Renal cortex interstitium (tissue), 15 donors: ENCODE data around the gene GBP6. TPM values are rescaled to one million over a fixed set of nuclear protein-coding genes. Genes with fewer than 3 reads are reported as not detected.
A peak's percentile ranks its signal among the peaks of the same experiment; 100 is the strongest.
"Not testable (repeated sequence)": the region's sequence is repeated elsewhere in the genome, so short reads cannot be mapped to it uniquely, and the experiment has no call there.

Experiments
- DNase-seq, 11 donors: peaks; one replicate each; pipeline ENCODE4 v3.0.0-alpha.2; 2013; ENCODE audit warnings: low read depth in 9 of 11, low spot score in 4 of 11; ENCODE audit errors: extremely low read depth in 1 of 11
- long read RNA-seq, 16 experiments: transcript quantifications; one replicate each; lab custom pipeline, GENCODE V29; 2026
- polyA plus RNA-seq, 3 donors: library from polyadenylated mRNA; unstranded; fragments of 120-200 nt; gene quantifications; one replicate each; pipeline ENCODE4 v1.2.1, GENCODE V29; 2013; ENCODE audit not compliant: insufficient read length in 3 of 3

The GBP6 gene, protein sequence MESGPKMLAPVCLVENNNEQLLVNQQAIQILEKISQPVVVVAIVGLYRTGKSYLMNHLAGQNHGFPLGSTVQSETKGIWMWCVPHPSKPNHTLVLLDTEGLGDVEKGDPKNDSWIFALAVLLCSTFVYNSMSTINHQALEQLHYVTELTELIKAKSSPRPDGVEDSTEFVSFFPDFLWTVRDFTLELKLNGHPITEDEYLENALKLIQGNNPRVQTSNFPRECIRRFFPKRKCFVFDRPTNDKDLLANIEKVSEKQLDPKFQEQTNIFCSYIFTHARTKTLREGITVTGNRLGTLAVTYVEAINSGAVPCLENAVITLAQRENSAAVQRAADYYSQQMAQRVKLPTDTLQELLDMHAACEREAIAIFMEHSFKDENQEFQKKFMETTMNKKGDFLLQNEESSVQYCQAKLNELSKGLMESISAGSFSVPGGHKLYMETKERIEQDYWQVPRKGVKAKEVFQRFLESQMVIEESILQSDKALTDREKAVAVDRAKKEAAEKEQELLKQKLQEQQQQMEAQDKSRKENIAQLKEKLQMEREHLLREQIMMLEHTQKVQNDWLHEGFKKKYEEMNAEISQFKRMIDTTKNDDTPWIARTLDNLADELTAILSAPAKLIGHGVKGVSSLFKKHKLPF
- polyA plus RNA-seq, result under 1 TPM in 2 of 3 donors, not detected in 1; 0.06 to 0.08 TPM
- long read RNA-seq, donor 1, result 0 reads
- long read RNA-seq, donor 2, result 0 reads
- long read RNA-seq, donor 3, result 0 reads
- long read RNA-seq, donor 4, result 0 reads
- long read RNA-seq, donor 5, result 0 reads
- long read RNA-seq, donor 6, partial matches to known transcripts, result 5 of 5 reads
- long read RNA-seq, donor 6, other reads (novel, unspliced or antisense), result 0 of 5 reads
- long read RNA-seq, donor 7, result 0 reads
- long read RNA-seq, donor 8, result 0 reads
- long read RNA-seq, donor 9, result 0 reads
- long read RNA-seq, donor 10, result 0 reads
- long read RNA-seq, donor 11, result 0 reads
- long read RNA-seq, donor 12, result 0 reads
- long read RNA-seq, donor 13, result 0 reads
- long read RNA-seq, donor 14, result 0 reads
- long read RNA-seq, donor 15, result 0 reads
- long read RNA-seq, donor 16, result 0 reads

DNA sequence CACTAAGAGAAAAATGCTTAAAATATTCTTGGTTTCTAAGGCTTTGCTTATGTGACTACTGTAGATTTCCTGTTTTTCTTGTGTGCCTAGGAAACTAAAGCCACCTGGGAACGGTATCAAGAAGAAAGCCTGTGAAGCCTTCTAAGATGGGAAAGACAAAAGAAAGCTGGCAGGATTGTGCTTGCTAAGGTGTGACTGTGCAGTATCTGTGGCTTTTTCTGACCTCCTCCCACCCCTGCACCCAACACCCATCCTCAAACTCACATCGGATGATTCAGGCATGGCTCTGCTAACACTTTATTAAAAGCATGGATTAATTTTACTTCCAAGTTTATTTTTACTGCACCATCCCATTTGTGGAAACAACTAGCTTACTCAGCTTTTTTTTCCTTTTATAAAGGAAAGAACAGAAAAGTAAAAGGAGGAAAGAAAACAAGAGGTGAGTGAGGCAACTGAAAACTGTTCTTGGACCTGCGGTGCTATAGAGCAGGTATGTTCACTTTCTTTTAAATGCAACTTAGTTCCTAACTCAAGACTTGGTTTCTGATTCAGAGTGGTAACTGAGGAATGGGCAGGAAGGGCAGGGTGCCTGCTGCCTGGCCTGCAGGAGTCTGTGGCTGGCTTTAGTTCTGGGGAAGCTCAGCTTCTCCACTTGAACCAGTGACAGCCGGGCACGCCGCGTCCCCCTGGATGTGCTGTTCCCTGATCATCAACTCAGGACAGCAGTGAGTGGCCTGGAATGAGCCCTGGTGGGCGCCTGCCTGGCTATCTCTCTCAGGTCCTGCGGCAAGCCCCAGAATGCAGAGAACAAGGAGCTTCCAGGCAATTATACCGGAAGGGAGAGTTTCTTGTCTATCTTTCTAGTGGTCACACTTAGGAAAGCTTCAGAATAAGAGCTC, at the start of gene GBP6:
GBP6 (plus strand) TSS at position 422 of the 899 bp plus-strand sequence. CDS start 4,493 bp downstream, outside the sequence.
- peak in 1 of 11 donors; percentile 4 for DNase-seq

DNA sequence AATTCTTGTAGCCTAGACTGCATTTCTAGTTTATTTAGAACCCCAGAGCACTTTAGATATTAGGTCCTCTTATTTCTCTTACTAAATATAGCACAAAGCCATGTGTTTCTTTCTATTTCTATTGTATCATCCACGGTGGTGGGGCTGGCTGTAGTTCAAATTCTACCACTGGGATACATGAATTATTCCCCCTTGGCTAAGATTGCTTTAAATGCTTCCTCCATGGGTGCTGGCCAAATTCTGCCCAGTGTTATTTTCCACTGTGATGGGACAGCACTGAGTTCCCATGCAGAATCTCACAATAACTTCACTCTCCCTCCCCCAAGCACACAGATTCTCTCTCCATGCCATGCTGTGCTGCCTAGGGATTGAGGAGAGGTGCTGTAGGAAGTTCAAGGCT, 41.5 kb upstream of the GBP6 start:
- DNase-seq, result no peak

- DNase-seq, result no peak
These were observed 32.0 kb upstream of the GBP6 start for GRCh38 chr1:89331890-89332289.

DNA sequence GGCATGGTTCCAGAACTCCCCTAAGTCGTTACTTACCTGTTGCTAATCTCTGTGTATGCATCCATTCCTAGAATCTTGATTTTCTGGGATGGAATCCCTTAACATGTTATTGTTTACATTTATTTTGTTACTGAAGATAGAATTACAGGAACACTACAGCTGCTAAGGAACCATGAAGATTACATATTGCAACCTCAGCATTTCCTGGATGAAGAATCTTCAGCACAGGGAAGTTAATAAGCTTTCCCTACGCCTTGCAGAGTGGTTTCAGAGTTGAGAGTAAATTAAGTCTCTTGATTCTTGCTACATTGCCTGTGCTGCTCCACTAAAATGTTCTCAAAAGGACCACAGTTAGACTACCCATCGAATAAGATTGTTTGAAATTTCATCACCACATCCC, 31.4 kb upstream of the GBP6 start:
- DNase-seq, result no peak

DNA sequence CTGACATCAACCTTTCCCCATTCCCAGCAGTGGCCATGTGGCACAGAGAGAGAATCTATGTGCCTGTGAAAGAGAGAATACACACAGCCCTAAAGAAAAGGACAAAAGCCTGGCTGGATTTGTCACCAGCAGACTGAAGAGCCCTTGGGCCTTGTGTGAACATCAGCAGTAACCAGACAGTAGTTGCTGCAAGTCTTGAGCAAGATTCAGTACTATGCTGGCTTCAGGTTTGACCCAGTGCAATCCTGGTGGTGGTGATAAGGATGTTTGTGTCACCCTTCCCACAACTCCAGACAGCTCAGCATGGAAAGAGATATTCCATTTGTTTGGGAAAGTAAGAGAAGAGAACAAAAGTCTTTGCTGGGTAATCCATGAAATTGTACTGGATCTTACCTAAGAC, 28.4 kb upstream of the GBP6 start:
- DNase-seq, result no peak

DNA sequence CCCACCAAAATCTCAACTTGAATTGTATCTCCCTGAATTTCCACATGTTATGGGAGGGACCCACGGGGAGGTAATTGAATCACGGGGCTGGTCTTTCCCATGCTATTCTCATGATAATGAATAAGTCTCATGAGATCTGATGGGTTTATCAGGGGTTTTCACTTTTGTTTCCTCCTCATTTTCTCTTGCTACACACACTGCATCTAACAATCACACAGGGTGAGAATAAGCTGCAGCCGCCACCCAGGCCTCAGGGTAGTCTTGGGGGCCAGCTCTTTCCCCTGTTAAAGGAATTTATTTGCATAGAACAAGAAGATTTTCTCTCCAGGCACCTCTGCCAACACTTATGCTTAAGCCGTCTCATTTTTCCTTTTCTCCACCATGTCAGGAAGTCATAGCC, 26.0 kb upstream of the GBP6 start:
- DNase-seq, result no peak

DNA sequence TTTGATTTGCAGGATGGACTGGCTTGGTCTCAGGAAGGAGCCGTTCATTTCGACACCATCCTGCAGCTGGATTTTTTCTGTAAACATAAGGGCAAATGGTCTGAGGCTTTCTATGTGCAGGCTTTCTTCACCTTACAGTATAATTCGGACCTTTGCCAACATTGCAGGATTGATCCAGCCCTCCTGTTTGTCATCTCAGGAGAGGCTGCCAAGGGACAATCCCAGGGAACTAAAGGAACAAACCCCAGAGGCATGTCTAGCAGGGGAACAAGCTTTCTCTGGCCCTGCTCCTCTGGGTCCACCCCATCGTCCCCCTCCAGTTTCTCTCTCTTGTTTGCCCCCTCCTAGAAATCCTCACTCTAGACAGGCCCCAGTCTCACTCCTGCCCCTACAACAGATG, 24.8 kb upstream of the GBP6 start:
- no peak for DNase-seq

DNA sequence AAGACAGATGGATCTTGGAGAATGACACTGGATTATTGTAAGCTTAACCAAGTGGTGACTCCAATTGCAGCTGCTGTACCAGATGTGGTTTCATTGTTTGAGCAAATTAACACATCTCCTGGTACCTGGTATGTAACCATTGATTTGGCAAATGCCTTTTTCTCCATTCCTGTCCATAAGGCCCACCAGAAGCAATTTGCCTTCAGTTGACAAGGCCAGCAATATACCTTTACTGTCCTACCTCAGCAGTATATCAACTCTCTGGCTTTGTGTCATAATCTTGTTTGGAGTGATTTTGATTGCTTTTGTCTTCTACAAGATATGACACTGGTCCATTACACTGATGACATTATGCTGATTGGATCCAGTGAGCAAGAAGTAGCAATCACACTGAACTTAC, 18.4 kb upstream of the GBP6 start:
- not testable (repeated sequence) for DNase-seq

DNA sequence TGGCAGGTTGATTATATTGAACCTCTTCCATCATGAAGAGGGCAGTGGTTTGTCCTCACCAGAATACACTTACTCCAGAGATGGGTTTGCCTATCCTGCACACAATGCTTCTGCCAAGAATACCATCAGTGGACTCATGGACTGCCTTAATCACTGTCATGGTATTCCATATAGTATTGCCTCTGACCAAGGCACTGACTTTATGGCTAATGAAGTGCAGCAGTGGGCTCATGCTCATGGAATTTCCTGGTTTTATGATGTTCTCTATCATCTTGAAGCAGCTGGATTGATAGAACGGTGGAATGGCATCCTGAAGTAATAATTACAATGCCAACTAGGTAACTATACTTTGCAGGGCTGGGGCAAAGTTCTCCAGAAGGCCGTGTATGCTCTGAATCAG, 16.6 kb upstream of the GBP6 start:
- no peak for DNase-seq

DNA sequence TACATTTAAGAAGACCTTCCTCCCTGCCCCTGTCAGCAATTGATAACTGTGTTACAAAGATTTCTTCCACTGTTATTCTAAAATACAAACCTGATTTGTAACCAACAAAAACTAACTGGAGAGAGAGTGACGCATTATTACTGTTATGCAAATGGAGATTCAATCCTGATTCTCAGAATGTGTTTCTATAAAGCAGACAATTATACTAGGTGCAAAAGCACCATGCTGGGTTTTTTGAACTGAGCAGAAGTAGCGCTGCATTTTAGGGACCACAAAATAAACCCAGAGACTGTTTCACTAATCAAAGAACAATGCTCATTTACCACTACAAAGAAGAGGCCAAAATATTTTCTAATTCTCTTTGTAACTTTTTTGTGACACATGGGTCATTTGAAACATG, 13.6 kb upstream of the GBP6 start:
- DNase-seq, result no peak

- no peak for DNase-seq
These were observed 12.1 kb upstream of the GBP6 start for GRCh38 chr1:89351597-89352311.

DNA sequence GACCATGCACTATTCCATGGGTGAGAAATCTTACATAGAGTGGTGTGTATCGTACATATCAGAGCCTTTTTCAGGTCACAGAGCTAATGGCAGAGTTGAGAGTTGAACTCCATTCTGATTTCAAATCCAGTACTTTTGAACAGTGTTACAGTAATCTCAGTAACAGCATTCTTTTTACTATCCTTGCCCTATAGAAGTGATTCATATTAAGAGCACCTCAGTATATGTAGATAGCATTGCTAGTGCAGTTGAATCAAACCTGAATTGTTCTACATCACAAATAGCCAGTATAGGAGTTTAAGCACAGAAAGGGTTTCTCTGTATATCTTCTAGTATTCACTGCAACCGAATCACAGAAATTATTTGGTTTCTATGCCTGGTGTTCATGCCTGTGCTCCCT, 11.4 kb upstream of the GBP6 start:
- DNase-seq, result no peak

DNA sequence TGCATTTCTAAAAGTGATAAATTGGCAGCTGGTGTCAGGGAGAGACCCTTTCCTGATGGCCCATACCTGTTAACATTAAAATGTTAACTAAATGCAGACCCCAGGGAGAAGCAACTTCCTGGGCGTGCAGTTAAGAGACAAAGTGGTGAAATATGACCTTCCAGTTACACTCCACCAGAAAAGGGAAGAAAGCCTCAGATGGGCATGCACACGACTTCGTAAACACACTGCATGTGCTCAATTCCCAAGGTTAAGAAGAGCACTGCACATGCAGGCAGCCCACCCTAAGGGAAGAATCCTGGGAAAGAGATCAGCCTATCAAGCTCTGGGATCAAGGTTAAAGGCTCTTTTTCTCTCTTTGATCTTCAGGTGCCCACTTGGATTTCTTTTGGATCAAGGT, 9.7 kb upstream of the GBP6 start:
- no peak for DNase-seq

DNA sequence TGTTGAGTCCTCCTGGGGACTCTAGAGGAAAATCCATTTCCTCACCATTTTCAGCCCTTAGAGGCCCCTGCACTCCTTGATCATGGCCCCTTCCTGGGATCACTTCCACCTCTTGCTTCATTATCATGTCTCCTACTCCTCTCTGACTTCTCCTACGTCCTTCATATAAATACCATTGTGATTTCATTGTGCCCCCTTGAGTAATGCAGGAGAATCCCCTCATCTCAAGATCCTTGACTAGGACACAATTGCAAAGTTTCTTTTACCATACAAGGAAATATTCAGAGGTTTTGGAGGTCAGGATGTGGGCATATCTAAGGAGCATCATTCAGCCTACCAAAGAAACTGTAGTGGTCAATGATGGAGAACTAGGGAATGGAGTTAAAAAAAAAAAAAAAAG, 8.8 kb upstream of the GBP6 start:
- DNase-seq, result no peak

DNA sequence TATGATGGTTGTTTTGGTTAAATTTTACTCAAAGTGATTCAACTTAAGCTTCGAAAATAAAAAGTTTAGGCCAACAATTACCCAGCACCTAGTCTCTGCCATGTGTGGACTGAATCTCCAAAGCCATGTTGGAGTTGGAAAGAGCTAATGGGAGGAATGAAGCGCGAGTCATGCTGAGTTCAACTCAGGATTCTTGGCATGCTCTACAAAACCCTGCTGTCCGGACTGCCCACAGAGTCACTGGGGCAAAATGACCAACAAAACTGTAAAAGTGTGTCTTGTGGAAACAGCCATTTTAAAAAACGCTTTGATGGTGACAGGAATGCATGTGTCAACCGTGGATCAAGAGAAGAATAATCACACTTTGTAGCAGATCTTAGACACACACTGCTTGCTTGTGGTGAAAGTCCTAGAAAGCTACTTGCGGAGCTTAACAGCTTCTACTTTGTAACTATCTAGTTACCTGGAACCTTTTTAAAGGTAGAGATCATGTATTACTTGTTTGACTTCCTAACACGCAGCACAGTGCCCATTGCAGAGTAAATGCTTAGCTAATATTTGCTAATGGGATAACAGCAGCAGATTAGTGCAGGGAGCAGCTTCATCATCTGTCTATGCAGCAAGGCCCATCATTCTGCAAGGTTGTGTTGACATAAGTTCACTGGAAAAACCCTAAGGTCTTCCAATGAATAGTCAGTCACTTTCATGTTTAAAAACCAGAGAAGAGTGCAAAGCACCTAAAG, 7.0 kb upstream of the GBP6 start:
- no peak for DNase-seq

- DNase-seq, result peak; percentile 41 to 76 (median 58)
These were observed 5.5 kb upstream of the GBP6 start for GRCh38 chr1:89358287-89358893.

DNA sequence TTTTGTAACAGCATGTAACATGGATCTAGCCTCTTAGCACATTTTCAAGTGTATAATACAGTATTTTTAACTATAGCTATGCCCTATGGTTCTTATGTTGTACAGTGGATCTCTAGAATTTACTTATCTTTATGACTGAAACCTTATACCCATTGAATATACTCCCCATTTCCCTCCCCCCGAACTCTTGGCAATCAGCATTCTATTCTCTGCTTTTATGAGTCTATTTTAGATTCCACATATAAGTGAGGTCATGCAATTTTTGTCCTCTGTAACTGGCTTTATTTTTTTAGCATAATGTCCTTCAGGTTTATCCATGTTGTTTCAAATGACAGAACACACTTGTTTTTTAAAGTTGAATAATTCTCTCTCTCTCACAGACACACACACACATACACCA, 3.1 kb upstream of the GBP6 start:
- DNase-seq, result no peak
